HepG2 (cell line): ENCODE data around the gene TNFRSF6B. TPM values are rescaled to one million over a fixed set of nuclear protein-coding genes. Genes with fewer than 3 reads are reported as not detected.

Experiments used
- HOMEZ ChIP-seq: IDR thresholded peaks from 2 replicates; pipeline ENCODE4 v1.6.1; 2016; ENCODE audit warnings: low read depth
- MEF2D ChIP-seq: sonication (generic); formaldehyde crosslinking; IDR thresholded peaks from 2 replicates; pipeline ENCODE4 v1.5.1; 2020; ENCODE audit warnings: mild to moderate bottlenecking, missing genetic modification reagents
- MIER3 ChIP-seq: IDR thresholded peaks from 2 replicates; pipeline ENCODE4 v1.6.1; 2016; ENCODE audit warnings: missing compliant biosample characterization, borderline replicate concordance
- PRPF4 ChIP-seq: fragments of 200-400 bp; formaldehyde crosslinking; IDR thresholded peaks from 2 replicates; pipeline ENCODE4 v1.6.1; 2016; ENCODE audit warnings: low read length, low read depth; ENCODE audit not compliant: poor library complexity, severe bottlenecking
- RNF219 ChIP-seq: sonication (generic); formaldehyde crosslinking; IDR thresholded peaks from 2 replicates; pipeline ENCODE4 v1.5.0; 2020; ENCODE audit warnings: mild to moderate bottlenecking, missing genetic modification reagents
- THYN1 ChIP-seq: sonication (generic); formaldehyde crosslinking; IDR thresholded peaks from 2 replicates; pipeline ENCODE4 v1.8.1; 2023; ENCODE audit warnings: low read depth, mild to moderate bottlenecking, moderate library complexity, missing genetic modification reagents, borderline replicate concordance
- ZFP82 ChIP-seq: sonication (generic); formaldehyde crosslinking; IDR thresholded peaks from 2 replicates; pipeline ENCODE4 v1.5.1; 2020; ENCODE audit warnings: mild to moderate bottlenecking, missing genetic modification reagents, borderline replicate concordance
- ZFYVE20 ChIP-seq: sonication (generic); formaldehyde crosslinking; IDR thresholded peaks from 2 replicates; pipeline ENCODE4 v1.8.0; 2023; ENCODE audit warnings: low read depth, mild to moderate bottlenecking, moderate library complexity, missing genetic modification reagents, borderline replicate concordance
- ZKSCAN8 ChIP-seq: IDR thresholded peaks from 2 replicates; pipeline ENCODE4 v1.6.1; 2016; ENCODE audit warnings: borderline replicate concordance, missing genetic modification reagents, missing compliant biosample characterization
- ZNF292 ChIP-seq: sonication (generic); formaldehyde crosslinking; IDR thresholded peaks from 2 replicates; pipeline ENCODE4 v1.8.1; 2022; ENCODE audit warnings: mild to moderate bottlenecking, low read depth, missing genetic modification reagents, borderline replicate concordance
- ZNF773 ChIP-seq: sonication (generic); formaldehyde crosslinking; IDR thresholded peaks from 2 replicates; pipeline ENCODE4 v1.4.0; 2020; ENCODE audit warnings: missing genetic modification reagents, borderline replicate concordance
- ZNF777 ChIP-seq: sonication (generic); formaldehyde crosslinking; IDR thresholded peaks from 2 replicates; pipeline ENCODE4 v1.4.0; 2020; ENCODE audit warnings: missing genetic modification reagents
- ZSCAN22 ChIP-seq: sonication (generic); formaldehyde crosslinking; IDR thresholded peaks from 2 replicates; pipeline ENCODE4 v1.4.0; 2020; ENCODE audit warnings: mild to moderate bottlenecking, missing genetic modification reagents
- polyA plus RNA-seq, 8 experiments: library from polyadenylated mRNA; depleted of rRNA in 3 of 8; stranded (reverse) in 7 of 8; unstranded in 1 of 8; fragments of >200 nt; fragmentation: Illumina TruSeq in 4 of 8; extraction: Trizol in 4 of 8; gene quantifications; 2 replicates each; pipeline versions ENCODE4 v1.2.1 to v1.2.3, GENCODE V29; 2011 to 2016; ENCODE audit warnings: low read depth in 4 of 8, missing spikeins in 1 of 8, mixed read lengths in 1 of 8; ENCODE audit not compliant: insufficient read depth in 1 of 8
- total RNA-seq, 5 experiments: library from RNA; depleted of rRNA; stranded (reverse); fragments of >200 nt; fragmentation: Illumina TruSeq; extraction: Trizol; gene quantifications; 2 replicates each; pipeline ENCODE4 v1.2.3, GENCODE V29; 2016; ENCODE audit warnings: low read depth in 1 of 5
- TF ChIP-seq, protein P1 (sequence below): sonication (generic); formaldehyde crosslinking; IDR thresholded peaks from 2 replicates; pipeline ENCODE4 v1.8.1; 2023; ENCODE audit warnings: missing genetic modification reagents, mild to moderate bottlenecking, borderline replicate concordance
- TF ChIP-seq, protein P2 (sequence below): IDR thresholded peaks from 2 replicates; pipeline ENCODE4 v1.6.1; 2016; ENCODE audit warnings: control low read depth
- TF ChIP-seq, protein P3 (sequence below): sonication (generic); formaldehyde crosslinking; IDR thresholded peaks from 2 replicates; pipeline ENCODE4 v1.5.0; 2020; ENCODE audit warnings: mild to moderate bottlenecking, missing genetic modification reagents
- TF ChIP-seq, protein P4 (sequence below): IDR thresholded peaks from 2 replicates; pipeline ENCODE4 v1.6.1; 2016; ENCODE audit warnings: mild to moderate bottlenecking

Gene TNFRSF6B
- total and polyA plus RNA-seq, 2 of the 13 experiments (the other 11 are each of a cell fraction or from before 2014, with no cell fraction given) = 0.24 TPM; not detected in 1

DNA sequence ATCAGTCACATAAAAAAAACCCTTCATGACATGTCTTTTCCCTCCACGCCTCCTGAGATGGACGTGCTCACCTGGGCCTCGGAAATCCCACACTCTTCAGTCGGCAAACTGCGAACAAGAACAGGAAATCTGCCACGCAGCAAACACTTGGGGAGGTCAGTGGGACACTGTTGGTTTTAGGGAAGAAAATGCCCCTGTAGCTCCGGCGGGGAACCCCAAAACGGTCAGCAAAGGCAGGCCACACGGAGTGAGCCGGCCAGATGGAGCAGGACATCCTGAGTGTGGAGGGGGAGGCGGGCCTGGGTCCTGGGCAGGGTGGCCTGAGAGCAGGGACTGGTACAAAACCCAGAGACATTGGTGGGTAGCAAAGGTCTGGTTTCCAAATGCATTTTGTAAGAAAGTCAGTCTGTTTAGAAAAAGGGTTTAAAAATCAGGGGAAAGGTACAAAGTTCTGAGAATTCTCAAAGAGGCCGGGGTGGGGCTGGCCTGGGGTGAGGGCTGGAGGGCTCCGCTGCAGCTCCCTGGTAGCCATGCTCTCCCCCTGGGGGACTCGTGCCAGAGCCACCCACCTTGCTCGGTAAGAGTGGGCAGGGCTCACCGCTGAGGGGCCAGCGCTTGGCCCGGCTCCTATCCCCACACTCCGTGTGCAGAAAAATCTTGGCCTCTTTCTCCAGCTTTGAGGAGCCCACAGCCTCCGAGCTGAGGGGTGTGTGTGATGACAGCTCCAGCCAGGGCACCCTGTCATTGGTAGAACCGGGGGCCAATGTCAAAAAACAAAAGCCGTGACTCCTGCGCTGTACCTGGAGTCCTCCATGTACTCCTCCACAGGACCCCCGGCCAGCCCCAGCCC lies 48.3 kb downstream of the TNFRSF6B start (continued):
- TF ChIP-seq RNF219 = no peak; the same call in 1 of the 2 replicates
- TF ChIP-seq ZFYVE20 (CRISPR knock-in tag) = no peak
- no peak for TF ChIP-seq THYN1 (CRISPR knock-in tag)
- TF ChIP-seq MIER3 (CRISPR knock-in tag) = no peak
- TF ChIP-seq ZFP82 (CRISPR knock-in tag) = no peak
- TF ChIP-seq HOMEZ = no peak
- TF ChIP-seq, protein P1, sequence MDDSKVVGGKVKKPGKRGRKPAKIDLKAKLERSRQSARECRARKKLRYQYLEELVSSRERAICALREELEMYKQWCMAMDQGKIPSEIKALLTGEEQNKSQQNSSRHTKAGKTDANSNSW = no peak
- TF ChIP-seq ZNF773 (CRISPR knock-in tag) = no peak
- TF ChIP-seq ZNF292 (CRISPR knock-in tag) = no peak
- TF ChIP-seq ZSCAN22 (CRISPR knock-in tag) = peak; percentile 69; the same call in 1 of the 2 replicates
- TF ChIP-seq ZKSCAN8 (CRISPR knock-in tag) = no peak
- TF ChIP-seq ZNF777 (CRISPR knock-in tag) = no peak
- no peak for TF ChIP-seq MEF2D (CRISPR knock-in tag)
- TF ChIP-seq, protein P2, sequence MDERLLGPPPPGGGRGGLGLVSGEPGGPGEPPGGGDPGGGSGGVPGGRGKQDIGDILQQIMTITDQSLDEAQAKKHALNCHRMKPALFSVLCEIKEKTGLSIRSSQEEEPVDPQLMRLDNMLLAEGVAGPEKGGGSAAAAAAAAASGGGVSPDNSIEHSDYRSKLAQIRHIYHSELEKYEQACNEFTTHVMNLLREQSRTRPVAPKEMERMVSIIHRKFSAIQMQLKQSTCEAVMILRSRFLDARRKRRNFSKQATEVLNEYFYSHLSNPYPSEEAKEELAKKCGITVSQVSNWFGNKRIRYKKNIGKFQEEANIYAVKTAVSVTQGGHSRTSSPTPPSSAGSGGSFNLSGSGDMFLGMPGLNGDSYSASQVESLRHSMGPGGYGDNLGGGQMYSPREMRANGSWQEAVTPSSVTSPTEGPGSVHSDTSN = no peak
- TF ChIP-seq, protein P3, sequence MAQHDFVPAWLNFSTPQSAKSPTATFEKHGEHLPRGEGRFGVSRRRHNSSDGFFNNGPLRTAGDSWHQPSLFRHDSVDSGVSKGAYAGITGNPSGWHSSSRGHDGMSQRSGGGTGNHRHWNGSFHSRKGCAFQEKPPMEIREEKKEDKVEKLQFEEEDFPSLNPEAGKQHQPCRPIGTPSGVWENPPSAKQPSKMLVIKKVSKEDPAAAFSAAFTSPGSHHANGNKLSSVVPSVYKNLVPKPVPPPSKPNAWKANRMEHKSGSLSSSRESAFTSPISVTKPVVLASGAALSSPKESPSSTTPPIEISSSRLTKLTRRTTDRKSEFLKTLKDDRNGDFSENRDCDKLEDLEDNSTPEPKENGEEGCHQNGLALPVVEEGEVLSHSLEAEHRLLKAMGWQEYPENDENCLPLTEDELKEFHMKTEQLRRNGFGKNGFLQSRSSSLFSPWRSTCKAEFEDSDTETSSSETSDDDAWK (CRISPR knock-in tag) = no peak
- no peak for TF ChIP-seq PRPF4
- TF ChIP-seq, protein P4, sequence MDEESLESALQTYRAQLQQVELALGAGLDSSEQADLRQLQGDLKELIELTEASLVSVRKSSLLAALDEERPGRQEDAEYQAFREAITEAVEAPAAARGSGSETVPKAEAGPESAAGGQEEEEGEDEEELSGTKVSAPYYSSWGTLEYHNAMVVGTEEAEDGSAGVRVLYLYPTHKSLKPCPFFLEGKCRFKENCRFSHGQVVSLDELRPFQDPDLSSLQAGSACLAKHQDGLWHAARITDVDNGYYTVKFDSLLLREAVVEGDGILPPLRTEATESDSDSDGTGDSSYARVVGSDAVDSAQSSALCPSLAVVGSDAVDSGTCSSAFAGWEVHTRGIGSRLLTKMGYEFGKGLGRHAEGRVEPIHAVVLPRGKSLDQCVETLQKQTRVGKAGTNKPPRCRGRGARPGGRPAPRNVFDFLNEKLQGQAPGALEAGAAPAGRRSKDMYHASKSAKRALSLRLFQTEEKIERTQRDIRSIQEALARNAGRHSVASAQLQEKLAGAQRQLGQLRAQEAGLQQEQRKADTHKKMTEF (CRISPR knock-in tag) = no peak
